Ascending aorta (tissue), 2 donors: ENCODE data around the gene AFF3. TPM values are rescaled to one million over a fixed set of nuclear protein-coding genes. Genes with fewer than 3 reads are reported as not detected.

Experiments used
- DNase-seq, 2 donors: peaks; one replicate each; pipeline ENCODE4 v3.0.0-alpha.2; 2019; ENCODE audit warnings: low spot score in 2 of 2
- H3K27ac ChIP-seq, 2 donors: fragments of 200-600 bp; sonication (generic); one replicate each; pipeline ENCODE4 v1.5.1; 2016 to 2017; ENCODE audit warnings: mild to moderate bottlenecking in 1 of 2
- H3K27me3 ChIP-seq: fragments of 200-600 bp; sonication (generic); one replicate; pipeline ENCODE4 v1.5.1; 2017
- H3K36me3 ChIP-seq, 2 donors: fragments of 200-600 bp; sonication (generic); one replicate each; pipeline ENCODE4 v1.5.1; 2016
- H3K4me1 ChIP-seq, 2 donors: fragments of 200-600 bp; sonication (generic); one replicate each; pipeline ENCODE4 v1.5.1; 2016 to 2017; ENCODE audit warnings: mild to moderate bottlenecking in 1 of 2
- H3K4me3 ChIP-seq, 2 donors: fragments of 200-600 bp; sonication (generic); one replicate each; pipeline ENCODE4 v1.5.1; 2016 to 2017; ENCODE audit warnings: mild to moderate bottlenecking in 1 of 2
- H3K9me3 ChIP-seq, 2 donors: fragments of 200-600 bp; sonication (generic); one replicate each; pipeline ENCODE4 v1.5.1; 2016
- CTCF ChIP-seq, 3 experiments: fragments of 200-600 bp in 2 of 3; fragments of 450-650 bp in 1 of 3; sonication (generic) in 2 of 3; IDR thresholded peaks; one replicate each; pipeline ENCODE4 v1.5.1; 2016 to 2019; ENCODE audit warnings: antibody characterized with exemption in 3 of 3, mild to moderate bottlenecking in 1 of 3, moderate library complexity in 1 of 3
- intact Hi-C: fragments of 100-400 bp; cut with DNase I; formaldehyde crosslinking; loops from one replicate; pipeline ENCODE4 v1.15.1; 2023
- total RNA-seq: library from RNA; depleted of rRNA; stranded (reverse); fragments of >200 nt; gene quantifications from one replicate; pipeline ENCODE4 v1.1.0, GENCODE V29; 2016

Gene AFF3
- total RNA-seq, 1 donor from 2014 or later = 7.1 TPM

GRCh38 chr2:99600981-99601651 lies 541.3 kb downstream of the AFF3 start:
- no peak for DNase-seq
- Histone ChIP-seq H3K27me3 (no peaks in the 10 kb centered on the region), H3K4me1 (no peaks in the 10 kb centered on the region), H3K36me3 (no peaks in the 10 kb centered on the region), H3K9me3 (no peaks in the 10 kb centered on the region), H3K4me3 (no peak overlapping the region), H3K27ac (no peak overlapping the region)
- TF ChIP-seq CTCF (IDR thresholded peaks at IDR 0.05) = no peak
- intact Hi-C loops = no loop called here

- intact Hi-C loops = no loop called here
- Histone ChIP-seq H3K36me3 (peaks cover 0 to 2% of the 10 kb centered on the region in 2 donors), H3K4me3 (no peak overlapping the region), H3K27ac (no peak overlapping the region), H3K4me1 (no peaks in the 10 kb centered on the region), H3K9me3 (no peaks in the 10 kb centered on the region), H3K27me3 (no peaks in the 10 kb centered on the region)
- no peak for DNase-seq
- TF ChIP-seq CTCF (IDR thresholded peaks at IDR 0.05) = no peak
Measured at GRCh38 chr2:99598441-99598840, 543.9 kb downstream of the AFF3 start.

GRCh38 chr2:99597616-99598015 lies 544.8 kb downstream of the AFF3 start:
- no peak for DNase-seq
- Histone ChIP-seq H3K4me3 (no peak overlapping the region), H3K27me3 (no peaks in the 10 kb centered on the region), H3K36me3 (peaks cover 0 to 4% of the 10 kb centered on the region in 2 donors), H3K27ac (no peak overlapping the region), H3K9me3 (no peaks in the 10 kb centered on the region), H3K4me1 (no peaks in the 10 kb centered on the region)
- TF ChIP-seq CTCF (IDR thresholded peaks at IDR 0.05) = no peak
- intact Hi-C loops = no loop called here

GRCh38 chr2:99595373-99595772 lies 547.0 kb downstream of the AFF3 start:
- Histone ChIP-seq H3K27me3 (no peaks in the 10 kb centered on the region), H3K4me1 (no peaks in the 10 kb centered on the region), H3K9me3 (no peaks in the 10 kb centered on the region), H3K4me3 (no peak overlapping the region), H3K36me3 (peaks cover 0 to 4% of the 10 kb centered on the region in 2 donors), H3K27ac (no peak overlapping the region)
- intact Hi-C loops = no loop called here
- TF ChIP-seq CTCF (IDR thresholded peaks at IDR 0.05) = no peak
- DNase-seq = no peak

- Histone ChIP-seq H3K36me3 (peaks cover 0 to 4% of the 10 kb centered on the region in 2 donors), H3K4me1 (no peaks in the 10 kb centered on the region), H3K27me3 (no peaks in the 10 kb centered on the region), H3K4me3 (no peak overlapping the region), H3K27ac (no peak overlapping the region), H3K9me3 (no peaks in the 10 kb centered on the region)
- TF ChIP-seq CTCF (IDR thresholded peaks at IDR 0.05) = no peak
- intact Hi-C loops = no loop called here
- DNase-seq = no peak
Measured at GRCh38 chr2:99593692-99594427, 548.5 kb downstream of the AFF3 start.
